ENCODE results near the gene SRRM5.

The SRRM5 gene

GRCh38 chr19:43607238-43608205 lies 4.4 kb upstream of the SRRM5 start:
- FAIRE-seq (no peak), DNase-seq (ENCODE audit: insufficient read length, low spot score) (no peak)
- TF ChIP-seq CTCF (IDR thresholded peaks at IDR 0.05; ENCODE audit: insufficient read depth, missing control alignments) = no peak

- DNase-seq (ENCODE audit: insufficient read length, low spot score) (no peak), FAIRE-seq (no peak)
- no peak for TF ChIP-seq CTCF (IDR thresholded peaks at IDR 0.05; ENCODE audit: insufficient read depth, missing control alignments)
Observed at GRCh38 chr19:43609872-43610271, 2.0 kb upstream of the SRRM5 start.

GRCh38 chr19:43610493-43610892 lies 1.4 kb upstream of the SRRM5 start:
- no peak for FAIRE-seq

GRCh38 chr19:43612374-43612773 lies 486 bp downstream of the SRRM5 start:
- DNase-seq (ENCODE audit: insufficient read length, low spot score) (no peak), FAIRE-seq (no peak)
- TF ChIP-seq CTCF (IDR thresholded peaks at IDR 0.05; ENCODE audit: insufficient read depth, missing control alignments) = no peak

More at GRCh38 chr19:43610493-43610892, 1.4 kb upstream of the SRRM5 start:
- DNase-seq (ENCODE audit: insufficient read length, low spot score) = no peak
- TF ChIP-seq CTCF (IDR thresholded peaks at IDR 0.05; ENCODE audit: insufficient read depth, missing control alignments) = no peak

GRCh38 chr19:43616306-43616705 lies 4.4 kb downstream of the SRRM5 start:
- FAIRE-seq (no peak), DNase-seq (ENCODE audit: insufficient read length, low spot score) (no peak)
- TF ChIP-seq CTCF (IDR thresholded peaks at IDR 0.05; ENCODE audit: insufficient read depth, missing control alignments) = no peak

GRCh38 chr19:43616954-43617353 lies 5.1 kb downstream of the SRRM5 start:
- no peak for FAIRE-seq
- no peak for TF ChIP-seq CTCF (IDR thresholded peaks at IDR 0.05; ENCODE audit: insufficient read depth, missing control alignments)
- DNase-seq (ENCODE audit: insufficient read length, low spot score) = no peak

- no peak for FAIRE-seq
- no peak for DNase-seq (ENCODE audit: insufficient read length, low spot score)
- TF ChIP-seq CTCF (IDR thresholded peaks at IDR 0.05; ENCODE audit: insufficient read depth, missing control alignments) = no peak
Observed at GRCh38 chr19:43618921-43619261, 7.0 kb downstream of the SRRM5 start.

All from D721Med (cell line).